ENCODE data around the gene NT5DC3.
A peak's percentile ranks its signal among the peaks of the same experiment; 100 is the strongest.

Gene NT5DC3

GRCh38 chr12:103840876-103841689, at the start of gene NT5DC3:
NT5DC3 (minus strand) TSS chr12:103841234; CDS start chr12:103841156, 78 bp downstream.
- H3K36me3 ChIP-seq (ENCODE audit: control insufficient read depth, insufficient read depth, low read length), result no peaks in the 10 kb centered on the region
- peaks cover 20% of the 10 kb centered on the region for H3K4me1 ChIP-seq (ENCODE audit: control insufficient read depth, insufficient read depth, low read length)
- no peaks in the 10 kb centered on the region for H3K27me3 ChIP-seq (ENCODE audit: control insufficient read depth, insufficient read depth, low read length)
- H3K9ac ChIP-seq (ENCODE audit: low read length), result peak within 1 kb of the TSS; percentile 35
- peak within 1 kb of the TSS; percentile 44 for H3K4me3 ChIP-seq (ENCODE audit: low read length)
- H3K9me3 ChIP-seq (ENCODE audit: control insufficient read depth, low read length), result no peaks in the 10 kb centered on the region

- H3K4me1 ChIP-seq (ENCODE audit: control insufficient read depth, insufficient read depth, low read length), result no peaks in the 10 kb centered on the region
- H3K9me3 ChIP-seq (ENCODE audit: control insufficient read depth, low read length), result no peaks in the 10 kb centered on the region
- H3K36me3 ChIP-seq (ENCODE audit: control insufficient read depth, insufficient read depth, low read length), result no peaks in the 10 kb centered on the region
- H3K27me3 ChIP-seq (ENCODE audit: control insufficient read depth, insufficient read depth, low read length), result no peaks in the 10 kb centered on the region
- no peak overlapping the region for H3K4me3 ChIP-seq (ENCODE audit: low read length)
- H3K9ac ChIP-seq (ENCODE audit: low read length), result no peak overlapping the region
Observed at GRCh38 chr12:103887738-103888137, 46.7 kb upstream of the NT5DC3 start.

GRCh38 chr12:103886195-103886797, 45.3 kb upstream of the NT5DC3 start:
- Histone ChIP-seq H3K4me1 (ENCODE audit: control insufficient read depth, insufficient read depth, low read length) (no peaks in the 10 kb centered on the region), H3K4me3 (ENCODE audit: low read length) (no peak overlapping the region), H3K27me3 (ENCODE audit: control insufficient read depth, insufficient read depth, low read length) (no peaks in the 10 kb centered on the region), H3K9me3 (ENCODE audit: control insufficient read depth, low read length) (no peaks in the 10 kb centered on the region), H3K36me3 (ENCODE audit: control insufficient read depth, insufficient read depth, low read length) (no peaks in the 10 kb centered on the region), H3K9ac (ENCODE audit: low read length) (no peak overlapping the region)

DNA sequence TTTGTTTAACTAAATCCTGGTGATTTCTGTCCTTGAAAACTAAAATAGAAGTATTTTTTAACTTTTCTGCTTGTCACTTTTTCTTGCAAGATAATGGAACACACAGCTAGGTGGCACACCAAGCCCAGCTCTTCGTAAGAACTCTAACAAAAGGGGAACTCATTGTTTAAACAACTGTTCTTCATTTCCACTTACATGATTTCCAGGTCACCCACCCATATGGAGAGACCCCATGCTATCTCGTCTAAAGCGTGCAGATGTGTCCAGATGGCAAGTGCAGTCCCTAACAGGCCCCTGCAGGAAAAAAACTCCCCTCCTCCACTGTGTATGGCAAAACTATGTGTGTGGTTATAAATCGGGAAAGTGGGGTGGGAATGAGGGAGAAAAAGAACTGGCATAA, 43.3 kb upstream of the NT5DC3 start:
- H3K9me3 ChIP-seq (ENCODE audit: control insufficient read depth, low read length), result no peaks in the 10 kb centered on the region
- no peak overlapping the region for H3K9ac ChIP-seq (ENCODE audit: low read length)
- H3K27me3 ChIP-seq (ENCODE audit: control insufficient read depth, insufficient read depth, low read length), result no peaks in the 10 kb centered on the region
- H3K4me1 ChIP-seq (ENCODE audit: control insufficient read depth, insufficient read depth, low read length), result no peaks in the 10 kb centered on the region
- no peaks in the 10 kb centered on the region for H3K36me3 ChIP-seq (ENCODE audit: control insufficient read depth, insufficient read depth, low read length)
- H3K4me3 ChIP-seq (ENCODE audit: low read length), result no peak overlapping the region

- H3K36me3 ChIP-seq (ENCODE audit: control insufficient read depth, insufficient read depth, low read length), result no peaks in the 10 kb centered on the region
- H3K27me3 ChIP-seq (ENCODE audit: control insufficient read depth, insufficient read depth, low read length), result no peaks in the 10 kb centered on the region
- no peak overlapping the region for H3K4me3 ChIP-seq (ENCODE audit: low read length)
- H3K9ac ChIP-seq (ENCODE audit: low read length), result no peak overlapping the region
- no peaks in the 10 kb centered on the region for H3K4me1 ChIP-seq (ENCODE audit: control insufficient read depth, insufficient read depth, low read length)
- no peaks in the 10 kb centered on the region for H3K9me3 ChIP-seq (ENCODE audit: control insufficient read depth, low read length)
Observed at GRCh38 chr12:103883908-103884307, 42.9 kb upstream of the NT5DC3 start.

GRCh38 chr12:103882861-103883596, 42.0 kb upstream of the NT5DC3 start:
- Histone ChIP-seq H3K27me3 (ENCODE audit: control insufficient read depth, insufficient read depth, low read length) (no peaks in the 10 kb centered on the region), H3K4me1 (ENCODE audit: control insufficient read depth, insufficient read depth, low read length) (no peaks in the 10 kb centered on the region), H3K9ac (ENCODE audit: low read length) (no peak overlapping the region), H3K36me3 (ENCODE audit: control insufficient read depth, insufficient read depth, low read length) (no peaks in the 10 kb centered on the region), H3K4me3 (ENCODE audit: low read length) (no peak overlapping the region), H3K9me3 (ENCODE audit: control insufficient read depth, low read length) (no peaks in the 10 kb centered on the region)

GRCh38 chr12:103881261-103881660, 40.2 kb upstream of the NT5DC3 start:
- Histone ChIP-seq H3K4me3 (ENCODE audit: low read length) (no peak overlapping the region), H3K9ac (ENCODE audit: low read length) (no peak overlapping the region), H3K36me3 (ENCODE audit: control insufficient read depth, insufficient read depth, low read length) (no peaks in the 10 kb centered on the region), H3K9me3 (ENCODE audit: control insufficient read depth, low read length) (no peaks in the 10 kb centered on the region), H3K4me1 (ENCODE audit: control insufficient read depth, insufficient read depth, low read length) (no peaks in the 10 kb centered on the region), H3K27me3 (ENCODE audit: control insufficient read depth, insufficient read depth, low read length) (no peaks in the 10 kb centered on the region)

- H3K9me3 ChIP-seq (ENCODE audit: control insufficient read depth, low read length), result no peaks in the 10 kb centered on the region
- no peaks in the 10 kb centered on the region for H3K27me3 ChIP-seq (ENCODE audit: control insufficient read depth, insufficient read depth, low read length)
- H3K4me3 ChIP-seq (ENCODE audit: low read length), result no peak overlapping the region
- no peaks in the 10 kb centered on the region for H3K36me3 ChIP-seq (ENCODE audit: control insufficient read depth, insufficient read depth, low read length)
- H3K9ac ChIP-seq (ENCODE audit: low read length), result no peak overlapping the region
- H3K4me1 ChIP-seq (ENCODE audit: control insufficient read depth, insufficient read depth, low read length), result no peaks in the 10 kb centered on the region
Observed at GRCh38 chr12:103880299-103881142, 39.5 kb upstream of the NT5DC3 start.

DNA sequence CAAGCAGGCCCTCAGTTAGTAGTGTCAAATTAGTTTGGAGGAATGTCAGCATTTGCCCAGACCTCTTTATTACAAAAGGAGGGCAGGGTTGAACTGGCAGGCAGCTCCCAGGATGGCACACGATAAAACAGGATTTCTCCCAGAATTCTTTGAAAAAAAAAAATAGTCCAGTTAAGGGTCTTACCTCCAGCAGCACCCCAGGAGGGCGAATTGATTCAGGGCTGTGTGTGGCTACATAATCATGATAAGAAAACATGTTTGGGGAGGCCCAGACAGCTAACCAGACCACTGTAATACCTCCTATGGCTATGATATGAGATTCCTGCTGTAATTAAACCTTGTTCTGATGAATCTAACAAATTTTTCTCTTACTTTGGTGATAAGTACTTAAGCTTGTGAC, 38.8 kb upstream of the NT5DC3 start:
- Histone ChIP-seq H3K36me3 (ENCODE audit: control insufficient read depth, insufficient read depth, low read length) (no peaks in the 10 kb centered on the region), H3K4me1 (ENCODE audit: control insufficient read depth, insufficient read depth, low read length) (no peaks in the 10 kb centered on the region), H3K9me3 (ENCODE audit: control insufficient read depth, low read length) (no peaks in the 10 kb centered on the region), H3K4me3 (ENCODE audit: low read length) (no peak overlapping the region), H3K27me3 (ENCODE audit: control insufficient read depth, insufficient read depth, low read length) (no peaks in the 10 kb centered on the region), H3K9ac (ENCODE audit: low read length) (no peak overlapping the region)

GRCh38 chr12:103879048-103879692, 38.1 kb upstream of the NT5DC3 start:
- Histone ChIP-seq H3K9me3 (ENCODE audit: control insufficient read depth, low read length) (no peaks in the 10 kb centered on the region), H3K4me3 (ENCODE audit: low read length) (no peak overlapping the region), H3K9ac (ENCODE audit: low read length) (no peak overlapping the region), H3K36me3 (ENCODE audit: control insufficient read depth, insufficient read depth, low read length) (no peaks in the 10 kb centered on the region), H3K27me3 (ENCODE audit: control insufficient read depth, insufficient read depth, low read length) (no peaks in the 10 kb centered on the region), H3K4me1 (ENCODE audit: control insufficient read depth, insufficient read depth, low read length) (no peaks in the 10 kb centered on the region)

DNA sequence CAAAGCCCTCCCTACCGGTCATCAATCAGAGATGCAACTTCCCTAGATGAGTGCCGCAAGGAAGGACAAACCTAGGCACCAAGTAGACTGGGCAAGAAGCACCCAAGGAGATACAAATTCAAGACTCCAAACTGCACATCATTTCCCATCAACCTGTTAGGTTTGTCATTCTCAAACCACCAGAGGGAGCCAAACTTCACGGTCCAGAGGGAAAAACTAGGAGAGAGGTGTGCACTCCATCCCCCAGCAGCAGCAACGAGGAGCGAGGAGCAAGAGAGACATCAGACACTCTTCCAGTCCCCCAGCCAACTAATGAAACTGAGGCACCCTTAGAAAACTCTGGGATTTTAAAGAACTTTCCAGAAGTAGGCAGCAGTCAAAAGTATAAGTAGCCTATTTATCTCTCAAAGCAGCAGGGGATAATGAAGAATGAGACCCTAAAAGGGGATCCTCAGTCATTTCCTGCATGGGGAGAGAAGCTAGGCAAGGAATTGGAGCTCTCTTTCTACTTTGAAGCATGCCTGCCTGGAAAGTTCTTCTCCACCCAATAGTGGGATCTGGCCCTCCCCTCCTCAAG, 37.0 kb upstream of the NT5DC3 start:
- Histone ChIP-seq H3K4me1 (ENCODE audit: control insufficient read depth, insufficient read depth, low read length) (no peaks in the 10 kb centered on the region), H3K4me3 (ENCODE audit: low read length) (no peak overlapping the region), H3K36me3 (ENCODE audit: control insufficient read depth, insufficient read depth, low read length) (no peaks in the 10 kb centered on the region), H3K27me3 (ENCODE audit: control insufficient read depth, insufficient read depth, low read length) (no peaks in the 10 kb centered on the region), H3K9ac (ENCODE audit: low read length) (no peak overlapping the region), H3K9me3 (ENCODE audit: control insufficient read depth, low read length) (no peaks in the 10 kb centered on the region)

All from mucosa of stomach (tissue), 1 donor.